ENCODE measurements around the gene CDH26.

- TF ChIP-seq CTCF (conservative IDR thresholded peaks at IDR 0.05 in 1 of 2, IDR thresholded peaks at IDR 0.05 in 1 of 2; ENCODE audit: extremely low read depth in 1 of 2, insufficient read depth in 1 of 2, low read depth in 1 of 2, low read length in 2 of 2) (no peak), EZH2 (IDR thresholded peaks at IDR 0.05; ENCODE audit: borderline replicate concordance, low read length) (no peak)
These were observed 26.5 kb upstream of the CDH26 start for GRCh38 chr20:59931511-59932312.

Data from mammary epithelial cell (primary cell).